Measurements from ENCODE around the gene C12orf42. TPM values are rescaled to one million over a fixed set of nuclear protein-coding genes. Genes with fewer than 3 reads are reported as not detected.

Gene C12orf42
- total RNA-seq, 1 donor from 2014 or later: not detected

Other genes starting within 250 kb of the C12orf42 start
- gene STAB2, start 91.3 kb upstream of the C12orf42 start, total RNA-seq: 3.7 and 4.6 TPM in 2 replicates